Right lobe of liver (tissue), 6 donors: ENCODE data around the gene IGF1R. TPM values are rescaled to one million over a fixed set of nuclear protein-coding genes. Genes with fewer than 3 reads are reported as not detected.

ENCODE experiments used
- ATAC-seq, 4 donors: fragments of 200-7000 bp; cut with Tn5 transposase; one replicate each; pipeline ENCODE4 v1.9.1; 2020; ENCODE audit warnings: mild to moderate bottlenecking in 4 of 4, moderate library complexity in 4 of 4
- DNase-seq, 3 donors: peaks; one replicate each; pipeline ENCODE4 v3.0.0-alpha.2; 2020
- H3K27ac ChIP-seq, 3 donors: fragments of 200-600 bp; one replicate each; pipeline ENCODE4 v1.8.0; 2022
- H3K27me3 ChIP-seq, 2 donors: fragments of 200-600 bp; one replicate each; pipeline ENCODE4 v1.8.0; 2022
- H3K36me3 ChIP-seq, 4 donors: fragments of 200-600 bp; sonication (generic) in 1 of 4; one replicate each; pipeline versions ENCODE4 v1.5.1 to v1.8.0; 2017 to 2022; ENCODE audit warnings: control low read depth in 1 of 4
- H3K4me1 ChIP-seq, 4 donors: fragments of 200-600 bp; sonication (generic) in 1 of 4; one replicate each; pipeline versions ENCODE4 v1.5.1 to v1.8.0; 2017 to 2022; ENCODE audit warnings: control low read depth in 1 of 4
- H3K4me3 ChIP-seq, 3 donors: fragments of 200-600 bp; one replicate each; pipeline ENCODE4 v1.8.0; 2022
- H3K9me3 ChIP-seq, 4 donors: fragments of 200-600 bp; sonication (generic) in 1 of 4; one replicate each; pipeline versions ENCODE4 v1.5.1 to v1.8.0; 2017 to 2022; ENCODE audit warnings: control low read depth in 1 of 4
- POLR2A ChIP-seq: fragments of 450-650 bp; IDR thresholded peaks from one replicate; pipeline ENCODE4 v1.6.1; 2017; ENCODE audit warnings: antibody characterized with exemption, mild to moderate bottlenecking
- WGBS: methylation state at CpG from one replicate; pipeline ENCODE4 v1.1.6; 2018; ENCODE audit warnings: low coverage, low lambda C conversion rate; ENCODE audit not compliant: insufficient coverage; ENCODE audit errors: missing lambda C conversion rate; 5-methylcytosine and 5-hydroxymethylcytosine counted together
- intact Hi-C, 2 donors: fragments of 100-400 bp; cut with DNase I; formaldehyde crosslinking; loops; one replicate each; pipeline versions ENCODE4 v1.11.2 to v1.14.1; 2022
- total RNA-seq, 6 experiments: library from RNA; depleted of rRNA in 2 of 6; stranded (reverse); fragments of >200 nt in 2 of 6; fragmentation: NEBNext Ultra II Directional in 3 of 6; extraction: Animal tissue kit (Norgen Biotek cat#: 25700) in 3 of 6; gene quantifications; one replicate each; pipeline versions ENCODE4 v1.1.0 to v1.2.4, GENCODE V29; 2016 to 2023
- TF ChIP-seq, protein P1 (sequence below), 4 donors: fragments of 200-600 bp in 3 of 4; fragments of 450-650 bp in 1 of 4; IDR thresholded peaks; one replicate each; pipeline versions ENCODE4 v1.5.1 to v1.8.0; 2016 to 2022; ENCODE audit warnings: antibody characterized with exemption in 4 of 4, mild to moderate bottlenecking in 2 of 4
- donor health status: DM: no; HTN: yes; CAD: no.
- donor health status: DM: no; HTN: no; CAD: no.
- donor health status: DM: no; HTN: no; CAD: no.
- donor health status: DM: no; HTN: yes; CAD: no.
- donor health status: DM: no; HTN: yes; CAD: no.

IGF1R gene
- total RNA-seq, 6 experiments from 2014 or later, result 2.5 to 5.3 (median 3.8) TPM

DNA sequence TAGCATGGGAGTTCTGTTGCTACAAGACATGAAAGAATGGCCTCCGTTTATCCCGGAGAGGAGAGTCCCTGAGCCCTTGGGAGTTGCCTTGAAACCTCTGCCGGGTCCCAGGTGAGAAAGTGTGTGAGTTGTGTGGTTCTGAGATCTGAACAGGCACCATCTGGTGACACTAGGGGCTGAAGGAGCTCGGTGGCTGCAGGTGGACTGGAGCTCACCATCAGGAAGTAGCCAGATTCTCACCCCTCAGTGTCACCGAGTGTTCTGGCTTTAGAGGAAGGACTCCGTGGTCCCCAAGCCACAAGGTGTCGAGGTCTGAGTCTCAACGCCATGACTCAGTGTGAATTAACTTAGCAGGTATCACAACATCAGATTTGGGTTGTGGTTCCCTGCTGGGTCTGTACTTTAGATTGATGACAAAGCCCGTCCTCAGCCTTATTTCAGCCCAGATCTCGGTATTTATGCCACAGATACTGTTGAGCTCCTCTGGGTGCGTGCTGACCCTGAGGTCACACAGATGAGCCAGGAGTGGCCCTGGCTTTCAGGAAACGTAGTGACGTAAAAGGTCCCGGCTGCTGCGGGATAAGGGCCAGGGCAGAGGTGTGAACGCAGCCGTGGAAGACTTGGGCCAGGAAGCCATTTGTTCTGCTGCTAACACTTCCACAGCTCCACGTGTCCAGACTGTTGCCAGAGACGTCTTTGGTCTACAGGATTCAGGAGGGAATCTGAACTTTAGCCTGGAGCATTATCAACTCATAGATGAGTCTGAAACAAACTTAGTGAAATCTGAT is 304.9 kb downstream of the IGF1R start:
- Histone ChIP-seq H3K27ac (peak overlapping the region in 2 of 3 donors; percentile 23 to 56), H3K9me3 (no peaks in the 10 kb centered on the region), H3K36me3 (no peaks in the 10 kb centered on the region), H3K27me3 (no peaks in the 10 kb centered on the region), H3K4me1 (peaks cover 0 to 20% (median 6%) of the 10 kb centered on the region in 4 donors), H3K4me3 (no peak overlapping the region)
- intact Hi-C loops, result no loop called here
- DNase-seq (no peak), ATAC-seq (no peak)
- TF ChIP-seq, protein P1, sequence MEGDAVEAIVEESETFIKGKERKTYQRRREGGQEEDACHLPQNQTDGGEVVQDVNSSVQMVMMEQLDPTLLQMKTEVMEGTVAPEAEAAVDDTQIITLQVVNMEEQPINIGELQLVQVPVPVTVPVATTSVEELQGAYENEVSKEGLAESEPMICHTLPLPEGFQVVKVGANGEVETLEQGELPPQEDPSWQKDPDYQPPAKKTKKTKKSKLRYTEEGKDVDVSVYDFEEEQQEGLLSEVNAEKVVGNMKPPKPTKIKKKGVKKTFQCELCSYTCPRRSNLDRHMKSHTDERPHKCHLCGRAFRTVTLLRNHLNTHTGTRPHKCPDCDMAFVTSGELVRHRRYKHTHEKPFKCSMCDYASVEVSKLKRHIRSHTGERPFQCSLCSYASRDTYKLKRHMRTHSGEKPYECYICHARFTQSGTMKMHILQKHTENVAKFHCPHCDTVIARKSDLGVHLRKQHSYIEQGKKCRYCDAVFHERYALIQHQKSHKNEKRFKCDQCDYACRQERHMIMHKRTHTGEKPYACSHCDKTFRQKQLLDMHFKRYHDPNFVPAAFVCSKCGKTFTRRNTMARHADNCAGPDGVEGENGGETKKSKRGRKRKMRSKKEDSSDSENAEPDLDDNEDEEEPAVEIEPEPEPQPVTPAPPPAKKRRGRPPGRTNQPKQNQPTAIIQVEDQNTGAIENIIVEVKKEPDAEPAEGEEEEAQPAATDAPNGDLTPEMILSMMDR (IDR thresholded peaks at IDR 0.05), result no peak
- no peak for TF ChIP-seq POLR2A
- WGBS, result 79% methylated on average over 9 of the region's 19 CpGs

DNA sequence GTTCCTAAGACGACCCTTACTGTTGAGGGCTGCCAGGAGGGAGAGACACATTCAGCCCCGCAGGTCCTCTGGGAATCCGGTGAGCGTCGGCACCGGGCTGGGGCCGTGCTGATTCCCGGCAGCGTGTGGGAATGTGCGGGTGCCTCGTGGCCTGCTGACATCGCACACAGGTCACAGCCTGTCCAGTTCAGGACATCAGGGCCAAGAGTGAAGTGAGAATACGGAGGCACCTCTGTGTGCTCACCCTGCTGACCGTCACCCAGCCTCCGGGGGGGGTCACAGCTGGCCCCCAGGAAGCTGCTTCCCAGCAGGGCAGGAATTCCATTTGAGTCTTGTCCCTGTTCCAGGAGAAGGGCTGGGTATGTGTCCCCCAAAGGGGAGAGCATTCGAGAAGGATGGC is 305.6 kb downstream of the IGF1R start:
- Histone ChIP-seq H3K9me3 (no peaks in the 10 kb centered on the region), H3K27ac (peak overlapping the region in 2 of 3 donors; percentile 23 to 38), H3K4me1 (peaks cover 0 to 20% (median 6%) of the 10 kb centered on the region in 4 donors), H3K27me3 (no peaks in the 10 kb centered on the region), H3K36me3 (no peaks in the 10 kb centered on the region), H3K4me3 (no peak overlapping the region)
- ATAC-seq, result no peak
- DNase-seq, result no peak
- TF ChIP-seq, protein P1 (IDR thresholded peaks at IDR 0.05), result no peak
- TF ChIP-seq POLR2A, result no peak
- intact Hi-C loops, result no loop called here
- WGBS, result 57% methylated on average over 2 of the region's 16 CpGs

DNA sequence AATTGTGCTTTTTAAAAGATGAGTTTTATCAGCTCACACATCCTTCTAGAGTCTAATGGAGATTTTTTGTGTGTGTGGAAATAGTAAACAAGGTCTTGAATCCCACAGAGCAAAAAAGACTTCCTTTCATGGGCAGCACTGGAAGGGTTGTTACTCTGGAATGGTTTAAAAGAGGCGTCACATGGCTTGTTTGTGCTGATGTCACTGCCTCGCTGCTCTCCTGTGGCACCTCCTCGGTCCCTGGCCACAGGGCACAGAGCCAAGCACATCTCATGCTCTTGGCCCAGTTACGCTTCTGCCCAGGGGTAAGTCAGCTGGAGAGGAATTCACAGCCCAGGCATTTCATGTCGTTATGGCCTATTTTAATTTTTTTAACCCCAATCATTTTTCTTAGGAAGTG is 306.1 kb downstream of the IGF1R start:
- TF ChIP-seq POLR2A, result no peak
- TF ChIP-seq, protein P1 (IDR thresholded peaks at IDR 0.05), result no peak
- Histone ChIP-seq H3K9me3 (no peaks in the 10 kb centered on the region), H3K27ac (peak overlapping the region in 2 of 3 donors; percentile 23 to 38), H3K4me3 (no peak overlapping the region), H3K4me1 (peaks cover 0 to 20% (median 6%) of the 10 kb centered on the region in 4 donors), H3K36me3 (no peaks in the 10 kb centered on the region), H3K27me3 (no peaks in the 10 kb centered on the region)
- intact Hi-C loops, result no loop called here
- peak in 2 of 3 donors; percentile 67 to 84 for DNase-seq
- 47% methylated on average over 5 of the region's 5 CpGs for WGBS
- peak in 3 of 4 donors; percentile 9 to 60 (median 54) for ATAC-seq

DNA sequence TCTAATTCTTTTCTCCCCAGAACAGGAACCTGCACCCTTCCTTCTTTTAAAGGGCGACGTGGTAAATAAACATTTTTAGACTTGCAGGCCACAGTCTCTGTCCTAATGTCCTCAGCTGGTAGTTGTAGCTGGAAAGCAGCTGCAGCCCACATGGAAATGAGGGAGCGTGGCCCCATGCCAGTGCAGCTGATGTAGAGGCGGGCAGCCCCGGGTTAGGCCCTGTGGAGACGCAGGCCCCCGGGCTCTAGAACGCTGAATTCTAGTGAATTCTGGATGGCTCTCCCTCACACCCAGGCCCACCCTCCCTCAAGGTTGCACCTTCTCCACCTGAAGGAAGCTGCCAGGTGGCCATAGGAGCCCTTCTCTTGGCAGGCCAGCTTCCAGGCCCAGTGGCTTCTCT is 307.0 kb downstream of the IGF1R start:
- TF ChIP-seq POLR2A, result no peak
- Histone ChIP-seq H3K36me3 (no peaks in the 10 kb centered on the region), H3K27me3 (no peaks in the 10 kb centered on the region), H3K27ac (no peak overlapping the region), H3K4me1 (peaks cover 0 to 20% (median 6%) of the 10 kb centered on the region in 4 donors), H3K9me3 (no peaks in the 10 kb centered on the region), H3K4me3 (no peak overlapping the region)
- no peak for ATAC-seq
- DNase-seq, result no peak
- intact Hi-C loops, result no loop called here
- 80% methylated on average over 1 of the region's 8 CpGs for WGBS
